Measurements from ENCODE around the gene DNPH1. TPM values are rescaled to one million over a fixed set of nuclear protein-coding genes. Genes with fewer than 3 reads are reported as not detected.

Gene DNPH1
- total RNA-seq, 1 donor from 2014 or later = 27.2 TPM

GRCh38 chr6:43276577-43277305 is 47.5 kb upstream of the DNPH1 start:
- peaks cover 27% of the 10 kb centered on the region for H3K27me3 Mint-ChIP-seq (ENCODE audit: unreplicated experiment)

DNA sequence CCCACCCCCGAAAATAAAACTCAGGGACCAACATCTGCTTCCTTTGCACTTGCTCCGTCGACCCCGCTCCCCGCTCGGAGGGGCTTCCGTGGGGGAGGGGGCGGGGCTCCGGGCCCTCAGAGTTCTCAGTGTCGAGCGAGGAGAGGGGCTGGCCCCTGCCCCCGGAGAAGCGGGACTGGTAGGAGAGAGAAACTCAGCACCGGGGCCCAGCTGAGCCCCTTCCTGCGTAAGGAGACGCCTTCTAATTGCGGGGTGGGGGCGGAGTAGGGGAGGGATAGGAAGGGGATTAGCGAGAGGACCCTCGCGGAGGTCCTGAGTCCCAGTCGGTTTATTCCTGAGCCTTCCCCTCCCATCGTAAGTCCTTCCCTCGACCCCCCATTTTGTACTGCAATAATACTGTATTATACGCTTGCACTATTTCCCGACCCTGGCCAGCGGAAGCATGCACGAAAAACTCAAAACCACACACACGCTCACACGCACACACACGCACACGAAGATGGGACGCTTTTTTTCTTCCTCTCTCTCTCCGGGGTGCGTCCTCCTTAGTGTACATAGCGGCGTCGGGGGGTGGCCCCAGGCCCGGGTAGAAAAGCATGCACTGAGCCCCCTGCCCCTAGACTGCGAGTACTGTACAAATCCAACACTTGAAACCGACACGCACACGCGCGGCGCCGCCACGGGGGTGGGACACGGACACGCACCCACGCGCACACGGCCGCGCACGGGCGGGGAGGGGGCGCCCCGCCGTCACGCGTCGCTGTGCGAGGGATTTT is 46.7 kb upstream of the DNPH1 start:
- no peaks in the 10 kb centered on the region for H3K9me3 Mint-ChIP-seq (ENCODE audit: unreplicated experiment)
- peaks cover 25% of the 10 kb centered on the region for H3K27me3 Mint-ChIP-seq (ENCODE audit: unreplicated experiment)
- DNase-seq (ENCODE audit: extremely low spot score, unreplicated experiment) = no peak
- no peaks in the 10 kb centered on the region for H3K36me3 Mint-ChIP-seq (ENCODE audit: unreplicated experiment)
- H3K4me1 Mint-ChIP-seq (ENCODE audit: unreplicated experiment) = peaks cover 13% of the 10 kb centered on the region
- H3K4me3 Mint-ChIP-seq (ENCODE audit: unreplicated experiment) = peak overlapping the region; percentile 29
- H3K27ac Mint-ChIP-seq (ENCODE audit: unreplicated experiment) = no peak overlapping the region
- TF ChIP-seq, protein P1, sequence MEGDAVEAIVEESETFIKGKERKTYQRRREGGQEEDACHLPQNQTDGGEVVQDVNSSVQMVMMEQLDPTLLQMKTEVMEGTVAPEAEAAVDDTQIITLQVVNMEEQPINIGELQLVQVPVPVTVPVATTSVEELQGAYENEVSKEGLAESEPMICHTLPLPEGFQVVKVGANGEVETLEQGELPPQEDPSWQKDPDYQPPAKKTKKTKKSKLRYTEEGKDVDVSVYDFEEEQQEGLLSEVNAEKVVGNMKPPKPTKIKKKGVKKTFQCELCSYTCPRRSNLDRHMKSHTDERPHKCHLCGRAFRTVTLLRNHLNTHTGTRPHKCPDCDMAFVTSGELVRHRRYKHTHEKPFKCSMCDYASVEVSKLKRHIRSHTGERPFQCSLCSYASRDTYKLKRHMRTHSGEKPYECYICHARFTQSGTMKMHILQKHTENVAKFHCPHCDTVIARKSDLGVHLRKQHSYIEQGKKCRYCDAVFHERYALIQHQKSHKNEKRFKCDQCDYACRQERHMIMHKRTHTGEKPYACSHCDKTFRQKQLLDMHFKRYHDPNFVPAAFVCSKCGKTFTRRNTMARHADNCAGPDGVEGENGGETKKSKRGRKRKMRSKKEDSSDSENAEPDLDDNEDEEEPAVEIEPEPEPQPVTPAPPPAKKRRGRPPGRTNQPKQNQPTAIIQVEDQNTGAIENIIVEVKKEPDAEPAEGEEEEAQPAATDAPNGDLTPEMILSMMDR (IDR thresholded peaks at IDR 0.05) = no peak

More at GRCh38 chr6:43276577-43277305, 47.5 kb upstream of the DNPH1 start:
- TF ChIP-seq, protein P1 (IDR thresholded peaks at IDR 0.05) = no peak
- no peak overlapping the region for H3K4me3 Mint-ChIP-seq (ENCODE audit: unreplicated experiment)
- no peaks in the 10 kb centered on the region for H3K36me3 Mint-ChIP-seq (ENCODE audit: unreplicated experiment)
- peaks cover 13% of the 10 kb centered on the region for H3K4me1 Mint-ChIP-seq (ENCODE audit: unreplicated experiment)
- peak overlapping the region; percentile 10 for H3K27ac Mint-ChIP-seq (ENCODE audit: unreplicated experiment)
- no peak for DNase-seq (ENCODE audit: extremely low spot score, unreplicated experiment)
- H3K9me3 Mint-ChIP-seq (ENCODE audit: unreplicated experiment) = no peaks in the 10 kb centered on the region

GRCh38 chr6:43274916-43275597 is 45.8 kb upstream of the DNPH1 start:
- Mint-ChIP-seq H3K27ac (ENCODE audit: unreplicated experiment) (no peak overlapping the region), H3K9me3 (ENCODE audit: unreplicated experiment) (no peaks in the 10 kb centered on the region), H3K4me3 (ENCODE audit: unreplicated experiment) (peak overlapping the region; percentile 63), H3K36me3 (ENCODE audit: unreplicated experiment) (no peaks in the 10 kb centered on the region), H3K27me3 (ENCODE audit: unreplicated experiment) (peaks cover 19% of the 10 kb centered on the region), H3K4me1 (ENCODE audit: unreplicated experiment) (peaks cover 14% of the 10 kb centered on the region)
- no peak for DNase-seq (ENCODE audit: extremely low spot score, unreplicated experiment)
- TF ChIP-seq, protein P1 (IDR thresholded peaks at IDR 0.05) = no peak

DNA sequence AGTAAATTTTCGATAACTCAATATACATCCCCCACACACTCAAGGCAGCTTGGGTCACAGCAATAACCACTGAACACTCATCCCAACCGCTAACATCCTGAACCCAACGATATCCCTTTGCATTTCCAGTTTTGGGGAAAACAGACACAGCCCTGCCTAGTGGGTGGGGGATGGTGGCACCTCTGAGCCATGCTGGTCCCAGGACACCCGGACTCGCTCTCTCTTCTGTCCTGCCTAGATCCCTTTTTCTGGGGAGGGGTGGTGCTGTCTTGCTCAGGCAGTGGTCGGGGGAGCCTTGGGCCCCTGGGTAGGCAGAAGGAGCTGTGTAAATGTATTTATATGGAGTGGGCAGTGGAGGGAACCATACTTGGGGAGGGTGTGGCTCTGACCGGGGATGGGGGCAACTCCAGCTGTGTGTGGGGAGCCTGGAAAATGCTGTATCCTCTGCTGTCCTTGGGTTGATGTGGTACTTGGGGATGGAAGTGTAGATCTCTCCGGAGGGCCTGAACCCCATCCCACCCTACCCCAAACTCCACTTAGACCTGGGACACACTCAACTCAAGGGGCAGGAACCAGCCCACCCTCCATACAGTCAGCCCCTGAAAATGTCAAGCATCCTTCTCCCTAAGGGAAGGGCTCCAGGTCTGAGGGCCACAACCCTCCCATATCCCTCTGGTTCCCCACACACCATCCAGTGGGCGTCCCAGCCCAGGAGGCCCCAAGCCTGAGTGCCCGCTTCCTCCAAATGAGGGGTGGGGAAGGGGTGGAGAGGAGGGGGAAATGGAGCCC is 45.0 kb upstream of the DNPH1 start:
- Mint-ChIP-seq H3K36me3 (ENCODE audit: unreplicated experiment) (no peaks in the 10 kb centered on the region), H3K4me3 (ENCODE audit: unreplicated experiment) (peak overlapping the region; percentile 63), H3K27ac (ENCODE audit: unreplicated experiment) (no peak overlapping the region), H3K9me3 (ENCODE audit: unreplicated experiment) (no peaks in the 10 kb centered on the region), H3K27me3 (ENCODE audit: unreplicated experiment) (peaks cover 19% of the 10 kb centered on the region), H3K4me1 (ENCODE audit: unreplicated experiment) (peaks cover 16% of the 10 kb centered on the region)
- DNase-seq (ENCODE audit: extremely low spot score, unreplicated experiment) = no peak
- TF ChIP-seq, protein P1 (IDR thresholded peaks at IDR 0.05) = no peak

Measured in osteocyte (in vitro differentiated cells).